ENCODE data around the gene INSM2.

DNA sequence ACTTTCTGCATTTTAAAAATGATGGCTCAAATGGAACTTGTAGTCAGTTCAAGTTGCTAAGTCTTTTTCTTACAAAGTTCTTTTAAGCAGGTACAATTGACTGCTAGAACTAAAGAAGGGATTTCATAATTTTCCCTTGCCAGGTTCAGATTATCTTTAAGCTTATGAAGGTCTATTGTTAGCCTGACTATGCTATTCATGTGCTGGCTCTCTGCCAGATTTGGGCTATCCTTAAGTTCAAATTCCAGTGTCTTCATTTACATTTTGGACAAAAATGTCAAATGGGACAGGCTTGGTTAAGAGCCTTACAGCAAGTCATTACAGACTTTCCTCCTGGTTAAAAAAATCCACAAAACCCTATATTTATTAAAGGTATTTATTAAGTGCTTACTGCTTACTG is 42.3 kb downstream of the INSM2 start:
- TF ChIP-seq, protein P1, sequence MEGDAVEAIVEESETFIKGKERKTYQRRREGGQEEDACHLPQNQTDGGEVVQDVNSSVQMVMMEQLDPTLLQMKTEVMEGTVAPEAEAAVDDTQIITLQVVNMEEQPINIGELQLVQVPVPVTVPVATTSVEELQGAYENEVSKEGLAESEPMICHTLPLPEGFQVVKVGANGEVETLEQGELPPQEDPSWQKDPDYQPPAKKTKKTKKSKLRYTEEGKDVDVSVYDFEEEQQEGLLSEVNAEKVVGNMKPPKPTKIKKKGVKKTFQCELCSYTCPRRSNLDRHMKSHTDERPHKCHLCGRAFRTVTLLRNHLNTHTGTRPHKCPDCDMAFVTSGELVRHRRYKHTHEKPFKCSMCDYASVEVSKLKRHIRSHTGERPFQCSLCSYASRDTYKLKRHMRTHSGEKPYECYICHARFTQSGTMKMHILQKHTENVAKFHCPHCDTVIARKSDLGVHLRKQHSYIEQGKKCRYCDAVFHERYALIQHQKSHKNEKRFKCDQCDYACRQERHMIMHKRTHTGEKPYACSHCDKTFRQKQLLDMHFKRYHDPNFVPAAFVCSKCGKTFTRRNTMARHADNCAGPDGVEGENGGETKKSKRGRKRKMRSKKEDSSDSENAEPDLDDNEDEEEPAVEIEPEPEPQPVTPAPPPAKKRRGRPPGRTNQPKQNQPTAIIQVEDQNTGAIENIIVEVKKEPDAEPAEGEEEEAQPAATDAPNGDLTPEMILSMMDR (IDR thresholded peaks at IDR 0.05): no peak
- TF ChIP-seq POLR2A (IDR thresholded peaks at IDR 0.05): no peak
